Gastroesophageal sphincter (tissue), 4 donors: ENCODE measurements around the gene RRH. TPM values are rescaled to one million over a fixed set of nuclear protein-coding genes. Genes with fewer than 3 reads are reported as not detected.
"Not testable (repeated sequence)": the region's sequence is repeated elsewhere in the genome, so short reads cannot be mapped to it uniquely, and the experiment has no call there.

Experiments
- ATAC-seq: fragments of 150-250 bp; one replicate; pipeline ENCODE4 v1.9.1; 2016; ENCODE audit warnings: mild to moderate bottlenecking, moderate library complexity
- H3K27ac ChIP-seq, 4 donors: fragments of 200-600 bp; sonication (generic) in 3 of 4; 1 replicate in 3 of 4; 2 replicates in 1 of 4; pipeline ENCODE4 v1.5.1; 2016 to 2019
- H3K27me3 ChIP-seq: fragments of 200-600 bp; sonication (generic); one replicate; pipeline ENCODE4 v1.5.1; 2019
- H3K36me3 ChIP-seq, 2 donors: fragments of 200-600 bp; sonication (generic); one replicate each; pipeline ENCODE4 v1.5.1; 2019; ENCODE audit warnings: control low read depth in 1 of 2
- H3K4me1 ChIP-seq, 3 donors: fragments of 200-600 bp; sonication (generic); 1 replicate in 2 of 3; 2 replicates in 1 of 3; pipeline ENCODE4 v1.5.1; 2016 to 2019; ENCODE audit warnings: control low read depth in 2 of 3
- H3K4me3 ChIP-seq, 2 donors: fragments of 200-600 bp; sonication (generic); one replicate each; pipeline ENCODE4 v1.5.1; 2019; ENCODE audit warnings: mild to moderate bottlenecking in 1 of 2, moderate library complexity in 1 of 2
- H3K9me3 ChIP-seq, 3 donors: fragments of 200-600 bp; sonication (generic); one replicate each; pipeline ENCODE4 v1.5.1; 2017 to 2019; ENCODE audit warnings: control low read depth in 2 of 3
- CTCF ChIP-seq, 4 experiments: fragments of 200-600 bp in 2 of 4; fragments of 450-650 bp in 2 of 4; sonication (generic) in 1 of 4; IDR thresholded peaks; one replicate each; pipeline ENCODE4 v1.5.1; 2017 to 2019; ENCODE audit warnings: antibody characterized with exemption in 4 of 4, mild to moderate bottlenecking in 2 of 4, moderate library complexity in 2 of 4
- EP300 ChIP-seq: sonication (generic); formaldehyde crosslinking; IDR thresholded peaks from one replicate; pipeline ENCODE4 v1.6.1; 2017; ENCODE audit warnings: antibody characterized with exemption, mild to moderate bottlenecking
- POLR2A ChIP-seq, 2 donors: fragments of 450-650 bp; IDR thresholded peaks; one replicate each; pipeline ENCODE4 v1.6.1; 2017; ENCODE audit warnings: antibody characterized with exemption in 2 of 2, mild to moderate bottlenecking in 2 of 2, moderate library complexity in 1 of 2
- POLR2AphosphoS5 ChIP-seq: sonication (generic); formaldehyde crosslinking; IDR thresholded peaks from one replicate; pipeline ENCODE4 v1.6.1; 2017; ENCODE audit warnings: antibody characterized with exemption
- WGBS, 2 donors: methylation state at CpG; one replicate each; pipeline ENCODE4 v1.1.5; 2018; ENCODE audit warnings: low coverage in 1 of 2; 5-methylcytosine and 5-hydroxymethylcytosine counted together
- total RNA-seq, 4 donors: library from RNA; depleted of rRNA; stranded (reverse); fragments of >200 nt; gene quantifications; one replicate each; pipeline ENCODE4 v1.1.0, GENCODE V29; 2016

The RRH gene
- total RNA-seq, 4 donors from 2014 or later: 0.27 TPM; not detected in 3

- H3K9me3 ChIP-seq: no peaks in the 10 kb centered on the region
- no peak for TF ChIP-seq CTCF (IDR thresholded peaks at IDR 0.05)
- TF ChIP-seq POLR2A (IDR thresholded peaks at IDR 0.05): no peak
- no peak for TF ChIP-seq EP300
- no peak for TF ChIP-seq POLR2AphosphoS5
- no peaks in the 10 kb centered on the region for H3K27me3 ChIP-seq
- H3K4me3 ChIP-seq: no peak overlapping the region
- H3K36me3 ChIP-seq: no peaks in the 10 kb centered on the region
- no peak for ATAC-seq
- no peaks in the 10 kb centered on the region for H3K4me1 ChIP-seq
- WGBS, 2 donors: 69 to 74% methylated on average over 2 of the region's 2 CpGs
- H3K27ac ChIP-seq: no peak overlapping the region
Observed at GRCh38 chr4:109848501-109848900, 20.7 kb downstream of the RRH start.

- H3K4me3 ChIP-seq: no peak overlapping the region
- WGBS, 2 donors: 75 to 78% methylated on average over 5 of the region's 5 CpGs
Observed at GRCh38 chr4:109850601-109851000, 22.8 kb downstream of the RRH start.

GRCh38 chr4:109859426-109860300 lies 31.9 kb downstream of the RRH start:
- ATAC-seq, H3K27me3 ChIP-seq, H3K4me1 ChIP-seq, H3K9me3 ChIP-seq, H3K4me3 ChIP-seq, H3K27ac ChIP-seq, H3K36me3 ChIP-seq: not testable (repeated sequence)
- 74 to 97% methylated on average over 2 to 4 of the region's 4 CpGs for WGBS, 2 donors

More at GRCh38 chr4:109850601-109851000, 22.8 kb downstream of the RRH start:
- TF ChIP-seq EP300 (no peak), POLR2A (IDR thresholded peaks at IDR 0.05) (no peak), POLR2AphosphoS5 (no peak), CTCF (IDR thresholded peaks at IDR 0.05) (no peak)
- Histone ChIP-seq H3K4me1 (no peaks in the 10 kb centered on the region), H3K9me3 (no peaks in the 10 kb centered on the region), H3K27ac (no peak overlapping the region), H3K27me3 (no peaks in the 10 kb centered on the region), H3K36me3 (no peaks in the 10 kb centered on the region)
- no peak for ATAC-seq

- Histone ChIP-seq H3K27me3 (no peaks in the 10 kb centered on the region), H3K9me3 (peaks cover 0 to 4% (median 0%) of the 10 kb centered on the region in 3 donors), H3K27ac (no peak overlapping the region), H3K36me3 (no peaks in the 10 kb centered on the region), H3K4me1 (no peaks in the 10 kb centered on the region), H3K4me3 (no peak overlapping the region)
- TF ChIP-seq POLR2A (IDR thresholded peaks at IDR 0.05) (no peak), CTCF (IDR thresholded peaks at IDR 0.05) (no peak), POLR2AphosphoS5 (no peak), EP300 (no peak)
- no peak for ATAC-seq
- 96 to 100% methylated on average over 2 of the region's 2 CpGs for WGBS, 2 donors
Observed at GRCh38 chr4:109861271-109861670, 33.5 kb downstream of the RRH start.

- no peak for ATAC-seq
- TF ChIP-seq EP300 (no peak), POLR2A (IDR thresholded peaks at IDR 0.05) (no peak), POLR2AphosphoS5 (no peak), CTCF (IDR thresholded peaks at IDR 0.05) (no peak)
- Histone ChIP-seq H3K4me3 (no peak overlapping the region), H3K9me3 (peaks cover 0 to 4% (median 0%) of the 10 kb centered on the region in 3 donors), H3K4me1 (no peaks in the 10 kb centered on the region), H3K36me3 (no peaks in the 10 kb centered on the region), H3K27ac (no peak overlapping the region), H3K27me3 (no peaks in the 10 kb centered on the region)
- 32 to 65% methylated on average over 3 of the region's 3 CpGs for WGBS, 2 donors
Observed at GRCh38 chr4:109861916-109862511, 34.2 kb downstream of the RRH start.
